ENCODE data around the gene PTPN4. TPM values are rescaled to one million over a fixed set of nuclear protein-coding genes. Genes with fewer than 3 reads are reported as not detected.

Gene PTPN4
- total and polyA plus RNA-seq, 2 experiments from 2014 or later = 41.6 to 90.4 TPM

DNA sequence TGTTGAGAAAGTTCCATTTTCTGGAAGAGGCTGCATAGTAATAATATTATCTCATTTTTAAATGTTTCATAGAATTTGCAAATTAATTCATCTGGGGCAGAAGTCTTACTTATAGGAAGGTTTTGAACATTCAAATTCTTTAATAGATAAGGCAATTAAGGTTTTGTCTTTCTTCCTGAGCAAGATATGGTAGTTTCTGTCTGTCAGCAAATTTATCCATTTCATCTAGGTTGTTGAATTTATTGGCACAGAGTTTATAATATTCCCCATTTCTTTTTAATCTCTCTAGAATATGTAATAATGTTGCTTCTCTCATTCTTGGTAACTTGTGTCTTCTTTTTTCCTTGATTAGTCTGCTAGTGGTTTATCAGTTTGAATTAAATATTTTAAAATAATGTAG lies 163.0 kb downstream of the PTPN4 start:
- no peaks in the 10 kb centered on the region for H3K9me3 Mint-ChIP-seq
- no peak for ATAC-seq
- no peak overlapping the region for H2AFZ ChIP-seq

More for the DNA sequence above, 163.0 kb downstream of the PTPN4 start:
- TF ChIP-seq, protein P1, sequence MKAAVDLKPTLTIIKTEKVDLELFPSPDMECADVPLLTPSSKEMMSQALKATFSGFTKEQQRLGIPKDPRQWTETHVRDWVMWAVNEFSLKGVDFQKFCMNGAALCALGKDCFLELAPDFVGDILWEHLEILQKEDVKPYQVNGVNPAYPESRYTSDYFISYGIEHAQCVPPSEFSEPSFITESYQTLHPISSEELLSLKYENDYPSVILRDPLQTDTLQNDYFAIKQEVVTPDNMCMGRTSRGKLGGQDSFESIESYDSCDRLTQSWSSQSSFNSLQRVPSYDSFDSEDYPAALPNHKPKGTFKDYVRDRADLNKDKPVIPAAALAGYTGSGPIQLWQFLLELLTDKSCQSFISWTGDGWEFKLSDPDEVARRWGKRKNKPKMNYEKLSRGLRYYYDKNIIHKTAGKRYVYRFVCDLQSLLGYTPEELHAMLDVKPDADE (IDR thresholded peaks at IDR 0.05) = no peak
- TF ChIP-seq JUNB (IDR thresholded peaks at IDR 0.05; ENCODE audit: unreplicated experiment) (no peak), POLR2AphosphoS5 (IDR thresholded peaks at IDR 0.05; ENCODE audit: low read depth) (no peak), NANOG (IDR thresholded peaks at IDR 0.05; ENCODE audit: borderline replicate concordance) (no peak), ZNF331 (CRISPR knock-in tag; IDR thresholded peaks at IDR 0.05; ENCODE audit: low read depth) (no peak), ZNF462 (CRISPR knock-in tag; IDR thresholded peaks at IDR 0.05) (no peak), ZNF114 (CRISPR knock-in tag; IDR thresholded peaks at IDR 0.05) (no peak), EZH2 (IDR thresholded peaks at IDR 0.05; ENCODE audit: low read depth, unreplicated experiment) (no peak), REST (IDR thresholded peaks at IDR 0.05; ENCODE audit: unreplicated experiment) (no peak), CREB1 (CRISPR knock-in tag; IDR thresholded peaks at IDR 0.05; ENCODE audit: low read depth) (no peak), CTCF (conservative IDR thresholded peaks at IDR 0.05; ENCODE audit: low read depth in 2 of 2) (no peak), EZH2phosphoT487 (IDR thresholded peaks at IDR 0.05; ENCODE audit: unreplicated experiment) (no peak), STAT1 (IDR thresholded peaks at IDR 0.05; ENCODE audit: unreplicated experiment) (no peak)
- Mint-ChIP-seq H3K27me3 (ENCODE audit: insufficient read depth, low read depth, poor library complexity) (peaks cover 3% of the 10 kb centered on the region), H3K4me1 (no peaks in the 10 kb centered on the region), H3K36me3 (ENCODE audit: low read depth) (no peaks in the 10 kb centered on the region), H3K27ac (no peak overlapping the region), H3K4me3 (no peak overlapping the region)
- Histone ChIP-seq H3F3A (replicated peaks; ENCODE audit: low read depth) (no peaks in the 10 kb centered on the region), H4K20me1 (replicated peaks; ENCODE audit: insufficient read depth) (no peaks in the 10 kb centered on the region), H3K27ac (ENCODE audit: low read depth) (no peak overlapping the region), H3K79me2 (replicated peaks; ENCODE audit: insufficient read depth) (no peaks in the 10 kb centered on the region), H3K4me3 (no peak overlapping the region), H3K9me2 (ENCODE audit: insufficient read depth) (no peaks in the 10 kb centered on the region), H3K4me1 (ENCODE audit: insufficient read depth) (no peaks in the 10 kb centered on the region), H3K4me2 (no peak overlapping the region), H3K27me3 (ENCODE audit: insufficient read depth) (no peaks in the 10 kb centered on the region), H3K36me3 (ENCODE audit: insufficient read depth) (no peaks in the 10 kb centered on the region)
- DNase-seq (ENCODE audit: low spot score) = no peak

Data from GM23338 (cell line).